Measurements from ENCODE around the gene APBA2. TPM values are rescaled to one million over a fixed set of nuclear protein-coding genes. Genes with fewer than 3 reads are reported as not detected.

Gene APBA2
- total RNA-seq, 2 donors from 2014 or later, result 27.1 to 28.9 TPM

- H3K9me3 ChIP-seq (ENCODE audit: control insufficient read depth, low read length, poor library complexity, severe bottlenecking), result no peaks in the 10 kb centered on the region
- ATAC-seq (no peak), DNase-seq (no peak)
- Mint-ChIP-seq H3K4me1 (peaks cover 10% of the 10 kb centered on the region), H3K36me3 (ENCODE audit: low read depth) (peaks cover 5% of the 10 kb centered on the region), H3K27ac (no peak overlapping the region), H3K4me3 (no peak overlapping the region), H3K27me3 (no peaks in the 10 kb centered on the region)
These were observed 168.6 kb downstream of the APBA2 start for GRCh38 chr15:29054171-29055045.

- Mint-ChIP-seq H3K36me3 (ENCODE audit: low read depth) (peaks cover 5% of the 10 kb centered on the region), H3K4me1 (peaks cover 8% of the 10 kb centered on the region)
These were observed 170.1 kb downstream of the APBA2 start for GRCh38 chr15:29055876-29056275.

GRCh38 chr15:29056839-29057450 lies 171.2 kb downstream of the APBA2 start:
- no peak for DNase-seq
- no peaks in the 10 kb centered on the region for H3K9me3 ChIP-seq (ENCODE audit: control insufficient read depth, low read length, poor library complexity, severe bottlenecking)
- H3K4me1 Mint-ChIP-seq, result peaks cover 12% of the 10 kb centered on the region
- H3K36me3 Mint-ChIP-seq (ENCODE audit: low read depth), result peaks cover 5% of the 10 kb centered on the region
- no peaks in the 10 kb centered on the region for H3K27me3 Mint-ChIP-seq
- H3K4me3 Mint-ChIP-seq, result no peak overlapping the region
- no peak for ATAC-seq
- H3K27ac Mint-ChIP-seq, result peak overlapping the region; percentile 41

More at GRCh38 chr15:29055876-29056275, 170.1 kb downstream of the APBA2 start:
- ATAC-seq (no peak), DNase-seq (no peak)
- H3K27me3 Mint-ChIP-seq, result no peaks in the 10 kb centered on the region
- no peak overlapping the region for H3K27ac Mint-ChIP-seq
- no peak overlapping the region for H3K4me3 Mint-ChIP-seq
- no peaks in the 10 kb centered on the region for H3K9me3 ChIP-seq (ENCODE audit: control insufficient read depth, low read length, poor library complexity, severe bottlenecking)

- ATAC-seq (no peak), DNase-seq (no peak)
- peaks cover 14% of the 10 kb centered on the region for H3K4me1 Mint-ChIP-seq
- H3K9me3 ChIP-seq (ENCODE audit: control insufficient read depth, low read length, poor library complexity, severe bottlenecking), result no peaks in the 10 kb centered on the region
- no peak overlapping the region for H3K4me3 Mint-ChIP-seq
- H3K27ac Mint-ChIP-seq, result no peak overlapping the region
- no peaks in the 10 kb centered on the region for H3K27me3 Mint-ChIP-seq
- peaks cover 2% of the 10 kb centered on the region for H3K36me3 Mint-ChIP-seq (ENCODE audit: low read depth)
These were observed 172.1 kb downstream of the APBA2 start for GRCh38 chr15:29057856-29058255.

GRCh38 chr15:29058903-29059539 lies 173.2 kb downstream of the APBA2 start:
- H3K4me3 Mint-ChIP-seq, result no peak overlapping the region
- DNase-seq, result no peak
- peaks cover 2% of the 10 kb centered on the region for H3K36me3 Mint-ChIP-seq (ENCODE audit: low read depth)
- H3K27me3 Mint-ChIP-seq, result no peaks in the 10 kb centered on the region
- ATAC-seq, result no peak
- no peak overlapping the region for H3K27ac Mint-ChIP-seq
- H3K9me3 ChIP-seq (ENCODE audit: control insufficient read depth, low read length, poor library complexity, severe bottlenecking), result no peaks in the 10 kb centered on the region
- peaks cover 20% of the 10 kb centered on the region for H3K4me1 Mint-ChIP-seq

- no peak overlapping the region for H3K27ac Mint-ChIP-seq
- H3K4me1 Mint-ChIP-seq, result peaks cover 22% of the 10 kb centered on the region
- DNase-seq, result no peak
These were observed 174.3 kb downstream of the APBA2 start for GRCh38 chr15:29059871-29060640.

GRCh38 chr15:29061746-29062145 lies 176.0 kb downstream of the APBA2 start:
- H3K9me3 ChIP-seq (ENCODE audit: control insufficient read depth, low read length, poor library complexity, severe bottlenecking), result no peaks in the 10 kb centered on the region
- no peaks in the 10 kb centered on the region for H3K27me3 Mint-ChIP-seq
- no peak overlapping the region for H3K27ac Mint-ChIP-seq
- peaks cover 2% of the 10 kb centered on the region for H3K36me3 Mint-ChIP-seq (ENCODE audit: low read depth)
- ATAC-seq (no peak), DNase-seq (no peak)
- H3K4me3 Mint-ChIP-seq, result no peak overlapping the region
- peaks cover 20% of the 10 kb centered on the region for H3K4me1 Mint-ChIP-seq

More at GRCh38 chr15:29059871-29060640, 174.3 kb downstream of the APBA2 start:
- H3K36me3 Mint-ChIP-seq (ENCODE audit: low read depth), result peaks cover 2% of the 10 kb centered on the region
- no peaks in the 10 kb centered on the region for H3K9me3 ChIP-seq (ENCODE audit: control insufficient read depth, low read length, poor library complexity, severe bottlenecking)
- ATAC-seq, result no peak
- no peaks in the 10 kb centered on the region for H3K27me3 Mint-ChIP-seq
- no peak overlapping the region for H3K4me3 Mint-ChIP-seq

- Mint-ChIP-seq H3K27me3 (no peaks in the 10 kb centered on the region), H3K36me3 (ENCODE audit: low read depth) (peaks cover 2% of the 10 kb centered on the region), H3K4me3 (no peak overlapping the region), H3K27ac (no peak overlapping the region), H3K4me1 (peaks cover 20% of the 10 kb centered on the region)
- no peak for DNase-seq
- no peaks in the 10 kb centered on the region for H3K9me3 ChIP-seq (ENCODE audit: control insufficient read depth, low read length, poor library complexity, severe bottlenecking)
- no peak for ATAC-seq
These were observed 176.4 kb downstream of the APBA2 start for GRCh38 chr15:29062179-29062591.

- no peak overlapping the region for H3K27ac Mint-ChIP-seq
- no peaks in the 10 kb centered on the region for H3K27me3 Mint-ChIP-seq
- ATAC-seq (no peak), DNase-seq (no peak)
- no peaks in the 10 kb centered on the region for H3K9me3 ChIP-seq (ENCODE audit: control insufficient read depth, low read length, poor library complexity, severe bottlenecking)
- H3K4me3 Mint-ChIP-seq, result no peak overlapping the region
- peaks cover 20% of the 10 kb centered on the region for H3K4me1 Mint-ChIP-seq
- H3K36me3 Mint-ChIP-seq (ENCODE audit: low read depth), result peaks cover 2% of the 10 kb centered on the region
These were observed 176.9 kb downstream of the APBA2 start for GRCh38 chr15:29062626-29063025.

- Mint-ChIP-seq H3K27me3 (no peaks in the 10 kb centered on the region), H3K36me3 (ENCODE audit: low read depth) (no peaks in the 10 kb centered on the region), H3K4me1 (peaks cover 20% of the 10 kb centered on the region), H3K27ac (no peak overlapping the region), H3K4me3 (no peak overlapping the region)
- no peak for ATAC-seq
- no peak for DNase-seq
- no peaks in the 10 kb centered on the region for H3K9me3 ChIP-seq (ENCODE audit: control insufficient read depth, low read length, poor library complexity, severe bottlenecking)
These were observed 177.9 kb downstream of the APBA2 start for GRCh38 chr15:29063646-29064045.

GRCh38 chr15:29064290-29064689 lies 178.5 kb downstream of the APBA2 start:
- H3K9me3 ChIP-seq (ENCODE audit: control insufficient read depth, low read length, poor library complexity, severe bottlenecking), result no peaks in the 10 kb centered on the region
- Mint-ChIP-seq H3K27me3 (no peaks in the 10 kb centered on the region), H3K4me3 (no peak overlapping the region), H3K27ac (no peak overlapping the region), H3K36me3 (ENCODE audit: low read depth) (no peaks in the 10 kb centered on the region), H3K4me1 (peaks cover 20% of the 10 kb centered on the region)
- DNase-seq (no peak), ATAC-seq (no peak)

- Mint-ChIP-seq H3K27me3 (no peaks in the 10 kb centered on the region), H3K36me3 (ENCODE audit: low read depth) (no peaks in the 10 kb centered on the region), H3K27ac (no peak overlapping the region), H3K4me3 (no peak overlapping the region), H3K4me1 (peaks cover 20% of the 10 kb centered on the region)
- DNase-seq (no peak), ATAC-seq (no peak)
- H3K9me3 ChIP-seq (ENCODE audit: control insufficient read depth, low read length, poor library complexity, severe bottlenecking), result no peaks in the 10 kb centered on the region
These were observed 179.0 kb downstream of the APBA2 start for GRCh38 chr15:29064731-29065130.

GRCh38 chr15:29065571-29065970 lies 179.8 kb downstream of the APBA2 start:
- peaks cover 18% of the 10 kb centered on the region for H3K4me1 Mint-ChIP-seq
- DNase-seq, result no peak
- no peak overlapping the region for H3K27ac Mint-ChIP-seq
- no peak for ATAC-seq
- no peak overlapping the region for H3K4me3 Mint-ChIP-seq
- H3K9me3 ChIP-seq (ENCODE audit: control insufficient read depth, low read length, poor library complexity, severe bottlenecking), result no peaks in the 10 kb centered on the region
- H3K27me3 Mint-ChIP-seq, result no peaks in the 10 kb centered on the region
- no peaks in the 10 kb centered on the region for H3K36me3 Mint-ChIP-seq (ENCODE audit: low read depth)

Data from T-helper 17 cell (primary cell).